SK-N-SH (cell line): Measurements from ENCODE around the gene CD300LF. TPM values are rescaled to one million over a fixed set of nuclear protein-coding genes. Genes with fewer than 3 reads are reported as not detected.

Experiments
- CTCF ChIA-PET: fragments of 300-600, 350-600 bp; formaldehyde crosslinking; extraction: SDS; loops from one replicate; lab custom pipeline; 2021; lab: Yijun Ruan, JAX
- POLR2A ChIA-PET: fragments of 350-600 bp; sonication (Branson Sonifier 250); formaldehyde crosslinking; extraction: SDS; loops from one replicate; lab custom pipeline; 2020; ENCODE audit warnings: antibody characterized with exemption, inconsistent platforms; lab: Yijun Ruan, JAX
- DNase-seq: peaks from one replicate; pipeline ENCODE4 v3.0.0; 2012
- H2AFZ ChIP-seq: fragments of 200-600 bp; sonication (generic); 2 replicates; pipeline ENCODE4 v1.8.1; 2016; ENCODE audit warnings: antibody characterized with exemption, mild to moderate bottlenecking, low read depth
- H3F3A ChIP-seq: fragments of 200-600 bp; sonication (generic); replicated peaks from 2 replicates; pipeline ENCODE3; 2016; ENCODE audit warnings: antibody characterized with exemption, mild to moderate bottlenecking; ENCODE audit not compliant: insufficient read depth
- H3K27ac ChIP-seq, 2 experiments: fragments of 200-500 bp in 1 of 2; fragments of 200-600 bp in 1 of 2; sonication (Bioruptor generic) in 1 of 2; sonication (generic), shearing (Covaris generic) in 1 of 2; 2 replicates each; pipeline versions ENCODE4 v1.5.1 to v1.6.1; 2014 to 2016; ENCODE audit warnings: low read depth in 2 of 2, inconsistent platforms in 1 of 2, low read length in 1 of 2, mild to moderate bottlenecking in 1 of 2, mixed read lengths in 1 of 2
- H3K27me3 ChIP-seq: fragments of 200-600 bp; sonication (generic), shearing (Covaris generic); 2 replicates; pipeline ENCODE4 v1.6.1; 2016; ENCODE audit warnings: mixed run types; ENCODE audit not compliant: insufficient read depth
- H3K36me3 ChIP-seq, 2 experiments: fragments of 200-500 bp in 1 of 2; fragments of 200-600 bp in 1 of 2; sonication (Bioruptor generic) in 1 of 2; sonication (generic) in 1 of 2; replicated peaks in 1 of 2; 2 replicates each; pipeline versions ENCODE3 to v1.5.1; 2014 to 2016; ENCODE audit warnings: low read length in 1 of 2, mild to moderate bottlenecking in 1 of 2; ENCODE audit not compliant: insufficient read depth in 2 of 2, control insufficient read depth in 1 of 2
- H3K4me1 ChIP-seq, 2 experiments: fragments of 200-500 bp in 1 of 2; fragments of 200-600 bp in 1 of 2; sonication (Bioruptor generic) in 1 of 2; sonication (generic), shearing (Covaris generic) in 1 of 2; 2 replicates each; pipeline versions ENCODE4 v1.5.1 to v1.6.1; 2014 to 2016; ENCODE audit warnings: low read depth in 1 of 2, low read length in 1 of 2, mixed run types in 1 of 2; ENCODE audit not compliant: insufficient read depth in 2 of 2, control insufficient read depth in 1 of 2
- H3K4me2 ChIP-seq: fragments of 200-600 bp; sonication (generic), shearing (Covaris generic); 2 replicates; pipeline ENCODE4 v1.6.1; 2017; ENCODE audit warnings: mixed run types
- H3K4me3 ChIP-seq, 2 experiments: fragments of 200-500 bp in 1 of 2; fragments of 200-600 bp in 1 of 2; sonication (Bioruptor generic) in 1 of 2; sonication (generic), shearing (Covaris generic) in 1 of 2; 2 replicates each; pipeline versions ENCODE4 v1.5.1 to v1.8.1; 2014 to 2016; ENCODE audit warnings: low read depth in 2 of 2, inconsistent platforms in 1 of 2, low read length in 1 of 2, mild to moderate bottlenecking in 1 of 2, mixed read lengths in 1 of 2, moderate library complexity in 1 of 2
- H3K79me2 ChIP-seq: fragments of 200-600 bp; sonication (generic); 2 replicates; pipeline ENCODE4 v1.8.1; 2017; ENCODE audit warnings: mild to moderate bottlenecking; ENCODE audit not compliant: insufficient read depth
- H3K9ac ChIP-seq: fragments of 200-600 bp; sonication (generic); 2 replicates; pipeline ENCODE4 v1.6.1; 2017; ENCODE audit warnings: mixed run types
- H3K9me2 ChIP-seq: fragments of 200-600 bp; sonication (generic); 2 replicates; pipeline ENCODE4 v1.6.1; 2017; ENCODE audit warnings: mixed run types
- H3K9me3 ChIP-seq: fragments of 200-600 bp; sonication (generic); 2 replicates; pipeline ENCODE4 v1.6.1; 2017; ENCODE audit warnings: mixed run types, mild to moderate bottlenecking, moderate library complexity
- H4K20me1 ChIP-seq: fragments of 200-600 bp; sonication (generic); 2 replicates; pipeline ENCODE4 v1.6.1; 2017; ENCODE audit warnings: mild to moderate bottlenecking, mixed run types; ENCODE audit not compliant: insufficient read depth
- CHD2 ChIP-seq: fragments of 150-350 bp; IDR thresholded peaks from 2 replicates; pipeline ENCODE4 v1.6.1; 2018; ENCODE audit warnings: low read length; ENCODE audit not compliant: partially characterized antibody
- FOXJ3 ChIP-seq: sonication (generic); formaldehyde crosslinking; IDR thresholded peaks from 2 replicates; pipeline ENCODE4 v1.5.1; 2020; ENCODE audit warnings: mild to moderate bottlenecking, missing genetic modification reagents
- FOXM1 ChIP-seq: IDR thresholded peaks from 2 replicates; pipeline ENCODE4 v1.4.0; 2012; ENCODE audit warnings: low read depth, mild to moderate bottlenecking
- GABPA ChIP-seq: IDR thresholded peaks from 2 replicates; pipeline ENCODE4 v1.4.0; 2012; ENCODE audit warnings: low read depth, mild to moderate bottlenecking
- GATA2 ChIP-seq: sonication (generic); formaldehyde crosslinking; IDR thresholded peaks from 2 replicates; pipeline ENCODE4 v1.5.0; 2020; ENCODE audit warnings: mild to moderate bottlenecking, missing genetic modification reagents
- IRF3 ChIP-seq: fragments of 150-350 bp; IDR thresholded peaks from 2 replicates; pipeline ENCODE4 v1.6.1; 2016; ENCODE audit warnings: mild to moderate bottlenecking, low read depth, low read length
- MAX ChIP-seq: IDR thresholded peaks from 2 replicates; pipeline ENCODE4 v1.4.0; 2012; ENCODE audit warnings: low read depth
- MXI1 ChIP-seq: IDR thresholded peaks from 2 replicates; pipeline ENCODE4 v1.6.1; 2012; ENCODE audit warnings: mild to moderate bottlenecking, low read depth, low read length, improper control_type of control experiment
- NFIC ChIP-seq: IDR thresholded peaks from 2 replicates; pipeline ENCODE4 v1.4.0; 2012; ENCODE audit warnings: borderline replicate concordance
- NRF1 ChIP-seq: IDR thresholded peaks from 2 replicates; pipeline ENCODE4 v1.6.1; 2012; ENCODE audit warnings: low read depth, mild to moderate bottlenecking, low read length
- TAF1 ChIP-seq: IDR thresholded peaks from 2 replicates; pipeline ENCODE4 v1.6.1; 2012; ENCODE audit warnings: low read depth, mild to moderate bottlenecking, low read length, moderate library complexity, borderline replicate concordance
- YY1 ChIP-seq: IDR thresholded peaks from 2 replicates; pipeline ENCODE4 v1.4.0; 2012; ENCODE audit warnings: low read depth, mild to moderate bottlenecking
- WGBS: methylation state at CpG from one replicate; pipeline ENCODE4 v1.1.6; 2017; ENCODE audit warnings: low lambda C conversion rate; 5-methylcytosine and 5-hydroxymethylcytosine counted together
- polyA plus RNA-seq, 3 experiments: library from polyadenylated mRNA; depleted of rRNA; stranded (reverse); fragments of >200 nt; gene quantifications; 2 replicates each; pipeline ENCODE4 v1.2.3, GENCODE V29; 2012
- TF ChIP-seq, protein P1 (sequence below): fragments of 150-350 bp; IDR thresholded peaks from 2 replicates; pipeline ENCODE4 v1.6.1; 2017; ENCODE audit warnings: antibody characterized with exemption, low read length, low read depth, borderline replicate concordance
- TF ChIP-seq, protein P2 (sequence below): IDR thresholded peaks from 2 replicates; pipeline ENCODE4 v1.4.0; 2012; ENCODE audit warnings: low read depth, borderline replicate concordance

CD300LF gene
- not detected in 2 replicates for polyA plus RNA-seq (2012; rRNA removed)
- polyA plus RNA-seq (2012; cell fraction: cytosol; rRNA removed) = not detected in 2 replicates
- polyA plus RNA-seq (2012; cell fraction: nucleus; rRNA removed) = not detected in 2 replicates

GRCh38 chr17:74712756-74713155, at the start of gene CD300LF:
TSS of gene CD300LF (minus strand) at chr17:74712923. CDS start at chr17:74712866, 57 bp downstream.
- POLR2A ChIA-PET = interaction anchor here (0.7 kb wide), 1 partner anchor 12 kb away, joined by 3 read pairs; no protein-coding TSS in a partner anchor
- no peak within 1 kb of the TSS for H3K4me3 ChIP-seq

More at GRCh38 chr17:74712756-74713155, at the start of gene CD300LF:
- H3K36me3 ChIP-seq = no peaks in the 10 kb centered on the region
- no peaks in the 10 kb centered on the region for H3K4me1 ChIP-seq
- DNase-seq = no peak
- no peak within 1 kb of the TSS for H3K4me2 ChIP-seq
- H3K27me3 ChIP-seq = no peaks in the 10 kb centered on the region
- no peaks in the 10 kb centered on the region for H4K20me1 ChIP-seq
- no peak within 1 kb of the TSS for H3K27ac ChIP-seq
- no peaks in the 10 kb centered on the region for H3K9me2 ChIP-seq
- no peaks in the 10 kb centered on the region for H3K9me3 ChIP-seq
- TF ChIP-seq IRF3 (no peak), YY1 (no peak), MAX (no peak), NFIC (no peak), FOXJ3 (CRISPR knock-in tag) (no peak), CHD2 (no peak), TAF1 (no peak), NRF1 (no peak), MXI1 (no peak), GATA2 (CRISPR knock-in tag) (no peak), FOXM1 (no peak), GABPA (no peak)
- TF ChIP-seq, protein P1, sequence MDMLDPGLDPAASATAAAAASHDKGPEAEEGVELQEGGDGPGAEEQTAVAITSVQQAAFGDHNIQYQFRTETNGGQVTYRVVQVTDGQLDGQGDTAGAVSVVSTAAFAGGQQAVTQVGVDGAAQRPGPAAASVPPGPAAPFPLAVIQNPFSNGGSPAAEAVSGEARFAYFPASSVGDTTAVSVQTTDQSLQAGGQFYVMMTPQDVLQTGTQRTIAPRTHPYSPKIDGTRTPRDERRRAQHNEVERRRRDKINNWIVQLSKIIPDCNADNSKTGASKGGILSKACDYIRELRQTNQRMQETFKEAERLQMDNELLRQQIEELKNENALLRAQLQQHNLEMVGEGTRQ = no peak
- TF ChIP-seq, protein P2, sequence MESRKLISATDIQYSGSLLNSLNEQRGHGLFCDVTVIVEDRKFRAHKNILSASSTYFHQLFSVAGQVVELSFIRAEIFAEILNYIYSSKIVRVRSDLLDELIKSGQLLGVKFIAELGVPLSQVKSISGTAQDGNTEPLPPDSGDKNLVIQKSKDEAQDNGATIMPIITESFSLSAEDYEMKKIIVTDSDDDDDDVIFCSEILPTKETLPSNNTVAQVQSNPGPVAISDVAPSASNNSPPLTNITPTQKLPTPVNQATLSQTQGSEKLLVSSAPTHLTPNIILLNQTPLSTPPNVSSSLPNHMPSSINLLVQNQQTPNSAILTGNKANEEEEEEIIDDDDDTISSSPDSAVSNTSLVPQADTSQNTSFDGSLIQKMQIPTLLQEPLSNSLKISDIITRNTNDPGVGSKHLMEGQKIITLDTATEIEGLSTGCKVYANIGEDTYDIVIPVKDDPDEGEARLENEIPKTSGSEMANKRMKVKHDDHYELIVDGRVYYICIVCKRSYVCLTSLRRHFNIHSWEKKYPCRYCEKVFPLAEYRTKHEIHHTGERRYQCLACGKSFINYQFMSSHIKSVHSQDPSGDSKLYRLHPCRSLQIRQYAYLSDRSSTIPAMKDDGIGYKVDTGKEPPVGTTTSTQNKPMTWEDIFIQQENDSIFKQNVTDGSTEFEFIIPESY = no peak
- CTCF ChIA-PET = interaction anchor here (2.0 kb wide), 1 partner anchor 55 kb away, joined by 8 read pairs; no protein-coding TSS in a partner anchor
- H3F3A ChIP-seq = no peaks in the 10 kb centered on the region
- no peak within 1 kb of the TSS for H3K9ac ChIP-seq
- H2AFZ ChIP-seq = no peak within 1 kb of the TSS
- WGBS = 41% methylated on average over 8 of the region's 8 CpGs
- H3K79me2 ChIP-seq = no peaks in the 10 kb centered on the region
